ENCODE measurements around the gene TMEM139.

Gene TMEM139

DNA sequence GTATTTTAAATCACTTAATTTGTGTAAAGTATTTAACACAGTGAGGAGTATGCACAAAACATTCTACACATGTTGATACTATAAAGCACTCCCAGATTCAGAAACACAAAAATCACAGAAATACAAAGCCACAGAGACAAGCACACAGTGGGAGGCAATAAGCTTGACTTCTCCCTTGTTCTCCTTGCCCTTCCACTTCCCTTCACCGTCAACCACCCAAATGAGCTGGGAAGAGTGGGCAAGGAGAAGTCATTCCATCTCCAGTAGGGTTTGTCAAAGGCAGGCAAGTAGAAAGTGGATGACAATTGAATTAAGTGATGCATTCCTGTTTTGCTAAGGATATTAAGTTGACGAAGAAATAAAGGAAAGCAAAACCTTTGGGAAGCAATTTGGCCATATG, 4.2 kb upstream of the TMEM139 start:
- Histone ChIP-seq H3K23ac (ENCODE audit: low read length in 2 of 2) (no peak overlapping the region), H4K91ac (ENCODE audit: low read length) (no peak overlapping the region), H2BK120ac (ENCODE audit: low read depth, low read length) (no peak overlapping the region), H2AK5ac (ENCODE audit: low read length, severe bottlenecking) (no peak overlapping the region), H3K27me3 (ENCODE audit: control insufficient read depth in 1 of 2, insufficient read depth in 1 of 2, low read length in 2 of 2) (no peaks in the 10 kb centered on the region), H4K8ac (ENCODE audit: low read length) (no peak overlapping the region), H2BK15ac (ENCODE audit: low read depth, poor library complexity, severe bottlenecking) (no peak overlapping the region), H3K9ac (ENCODE audit: low read length) (no peak overlapping the region), H3K18ac (ENCODE audit: low read depth in 1 of 2, low read length in 2 of 2) (no peak overlapping the region), H3K4ac (ENCODE audit: low read depth in 1 of 2, low read length in 2 of 2) (no peak overlapping the region), H3K4me1 (ENCODE audit: control insufficient read depth, insufficient read depth, low read depth, low read length) (peaks cover 12% of the 10 kb centered on the region), H3K9me3 (ENCODE audit: control insufficient read depth, low read length) (no peaks in the 10 kb centered on the region), H2AFZ (ENCODE audit: low read depth, low read length) (no peak overlapping the region), H3K27ac (ENCODE audit: low read length, poor library complexity, severe bottlenecking) (no peak overlapping the region), H3K79me1 (replicated peaks; ENCODE audit: low read length, poor library complexity, severe bottlenecking) (no peaks in the 10 kb centered on the region), H3K14ac (ENCODE audit: low read length in 2 of 2) (no peak overlapping the region), H3K4me3 (ENCODE audit: insufficient read depth in 1 of 2, low read depth in 1 of 2, low read length in 2 of 2) (no peak overlapping the region), H2BK5ac (ENCODE audit: low read depth, low read length, poor library complexity, severe bottlenecking) (no peak overlapping the region), H3K36me3 (ENCODE audit: control insufficient read depth in 1 of 2, insufficient read depth in 2 of 2, low read depth in 1 of 2, low read length in 2 of 2) (no peaks in the 10 kb centered on the region), H3K4me2 (ENCODE audit: low read length, poor library complexity, severe bottlenecking) (no peak overlapping the region), H2BK12ac (ENCODE audit: low read length in 2 of 2) (no peak overlapping the region)
- WGBS: 75% methylated on average over 2 of the region's 2 CpGs
- no peak for DNase-seq

DNA sequence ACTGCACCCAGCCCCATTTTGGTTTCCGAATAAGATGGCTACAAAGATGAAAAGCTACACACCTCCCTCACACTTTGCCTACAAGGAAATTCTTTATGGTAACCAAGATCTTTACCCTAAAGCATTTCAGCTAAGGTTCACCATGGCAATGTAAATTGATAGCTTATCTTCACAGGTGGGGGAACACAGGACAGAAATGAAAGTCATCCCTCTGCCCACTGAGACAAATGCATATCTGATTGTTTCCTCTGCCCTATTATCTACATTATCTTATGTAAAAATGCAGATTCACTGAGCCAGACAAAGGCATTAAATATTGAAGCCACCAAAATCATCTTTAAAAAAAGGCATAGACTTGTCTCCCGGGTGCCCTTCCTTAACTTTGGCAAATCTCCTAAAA, 3.2 kb upstream of the TMEM139 start:
- Histone ChIP-seq H2BK12ac (ENCODE audit: low read length in 2 of 2) (no peak overlapping the region), H2AK5ac (ENCODE audit: low read length, severe bottlenecking) (no peak overlapping the region), H3K23ac (ENCODE audit: low read length in 2 of 2) (no peak overlapping the region), H2BK120ac (ENCODE audit: low read depth, low read length) (no peak overlapping the region), H3K9me3 (ENCODE audit: control insufficient read depth, low read length) (no peaks in the 10 kb centered on the region), H2BK5ac (ENCODE audit: low read depth, low read length, poor library complexity, severe bottlenecking) (no peak overlapping the region), H4K8ac (ENCODE audit: low read length) (no peak overlapping the region), H3K18ac (ENCODE audit: low read depth in 1 of 2, low read length in 2 of 2) (no peak overlapping the region), H3K4me3 (ENCODE audit: insufficient read depth in 1 of 2, low read depth in 1 of 2, low read length in 2 of 2) (no peak overlapping the region), H3K14ac (ENCODE audit: low read length in 2 of 2) (no peak overlapping the region), H4K91ac (ENCODE audit: low read length) (no peak overlapping the region), H3K79me1 (replicated peaks; ENCODE audit: low read length, poor library complexity, severe bottlenecking) (peaks cover 2% of the 10 kb centered on the region), H3K4ac (ENCODE audit: low read depth in 1 of 2, low read length in 2 of 2) (no peak overlapping the region), H3K27me3 (ENCODE audit: control insufficient read depth in 1 of 2, insufficient read depth in 1 of 2, low read length in 2 of 2) (no peaks in the 10 kb centered on the region), H3K4me2 (ENCODE audit: low read length, poor library complexity, severe bottlenecking) (no peak overlapping the region), H2BK15ac (ENCODE audit: low read depth, poor library complexity, severe bottlenecking) (no peak overlapping the region), H2AFZ (ENCODE audit: low read depth, low read length) (no peak overlapping the region), H3K9ac (ENCODE audit: low read length) (no peak overlapping the region), H3K36me3 (ENCODE audit: control insufficient read depth in 1 of 2, insufficient read depth in 2 of 2, low read depth in 1 of 2, low read length in 2 of 2) (no peaks in the 10 kb centered on the region), H3K27ac (ENCODE audit: low read length, poor library complexity, severe bottlenecking) (no peak overlapping the region), H3K4me1 (ENCODE audit: control insufficient read depth, insufficient read depth, low read depth, low read length) (peaks cover 16% of the 10 kb centered on the region)
- no peak for DNase-seq
- WGBS: 92% methylated on average over 2 of the region's 2 CpGs

DNA sequence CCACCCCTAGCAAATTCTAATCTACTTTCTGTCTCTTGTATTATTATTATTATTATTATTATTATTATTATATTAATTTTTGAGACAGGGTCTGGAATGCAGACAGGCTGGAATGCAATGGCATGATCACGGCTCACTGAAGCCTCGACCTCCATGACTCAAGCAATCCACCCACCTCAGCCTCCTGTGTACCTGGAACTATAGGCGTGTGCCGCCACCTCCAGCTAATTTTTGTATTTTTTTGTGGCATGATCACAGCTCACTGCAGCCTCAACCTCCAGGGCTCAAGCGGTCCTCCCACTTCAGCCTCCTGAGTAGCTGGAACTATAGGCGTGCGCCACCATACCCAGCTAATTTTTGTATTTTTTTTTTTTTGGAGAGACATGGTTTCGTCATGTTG, 2.6 kb upstream of the TMEM139 start:
- Histone ChIP-seq H3K4me3 (ENCODE audit: insufficient read depth in 1 of 2, low read depth in 1 of 2, low read length in 2 of 2) (no peak overlapping the region), H3K36me3 (ENCODE audit: control insufficient read depth in 1 of 2, insufficient read depth in 2 of 2, low read depth in 1 of 2, low read length in 2 of 2) (no peaks in the 10 kb centered on the region), H3K9me3 (ENCODE audit: control insufficient read depth, low read length) (no peaks in the 10 kb centered on the region), H2BK15ac (ENCODE audit: low read depth, poor library complexity, severe bottlenecking) (no peak overlapping the region), H3K27me3 (ENCODE audit: control insufficient read depth in 1 of 2, insufficient read depth in 1 of 2, low read length in 2 of 2) (no peaks in the 10 kb centered on the region), H2AK5ac (ENCODE audit: low read length, severe bottlenecking) (no peak overlapping the region), H3K14ac (ENCODE audit: low read length in 2 of 2) (no peak overlapping the region), H3K4me2 (ENCODE audit: low read length, poor library complexity, severe bottlenecking) (no peak overlapping the region), H4K91ac (ENCODE audit: low read length) (no peak overlapping the region), H3K4me1 (ENCODE audit: control insufficient read depth, insufficient read depth, low read depth, low read length) (peaks cover 16% of the 10 kb centered on the region), H3K9ac (ENCODE audit: low read length) (no peak overlapping the region), H2BK5ac (ENCODE audit: low read depth, low read length, poor library complexity, severe bottlenecking) (no peak overlapping the region), H4K8ac (ENCODE audit: low read length) (no peak overlapping the region), H3K18ac (ENCODE audit: low read depth in 1 of 2, low read length in 2 of 2) (no peak overlapping the region), H3K79me1 (replicated peaks; ENCODE audit: low read length, poor library complexity, severe bottlenecking) (peaks cover 2% of the 10 kb centered on the region), H2BK12ac (ENCODE audit: low read length in 2 of 2) (no peak overlapping the region), H3K4ac (ENCODE audit: low read depth in 1 of 2, low read length in 2 of 2) (no peak overlapping the region), H2AFZ (ENCODE audit: low read depth, low read length) (no peak overlapping the region), H3K27ac (ENCODE audit: low read length, poor library complexity, severe bottlenecking) (no peak overlapping the region), H3K23ac (ENCODE audit: low read length in 2 of 2) (no peak overlapping the region), H2BK120ac (ENCODE audit: low read depth, low read length) (no peak overlapping the region)
- DNase-seq: no peak
- WGBS: 95% methylated on average over 6 of the region's 8 CpGs

DNA sequence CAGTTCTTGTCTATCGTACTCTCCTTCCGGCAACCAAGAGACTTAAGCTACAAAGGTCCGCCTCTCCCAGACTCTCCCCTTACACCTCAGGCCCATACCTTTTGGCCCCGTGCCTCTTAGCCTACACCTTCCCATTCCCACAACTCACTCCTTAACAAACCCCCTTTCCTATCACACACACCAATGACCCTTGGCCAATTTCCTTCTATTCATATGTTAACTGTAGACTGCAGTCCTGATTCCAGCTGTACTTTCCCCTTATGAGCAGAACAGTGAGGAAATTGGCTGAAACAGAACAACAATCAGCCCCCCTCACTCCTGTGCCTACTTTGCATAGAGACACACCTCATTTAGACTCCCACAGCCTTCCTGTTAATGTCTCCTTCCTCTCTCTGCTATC, 1.4 kb upstream of the TMEM139 start:
- no peak overlapping the region for H2BK12ac ChIP-seq (ENCODE audit: low read length in 2 of 2)
- no peak overlapping the region for H3K27ac ChIP-seq (ENCODE audit: low read length, poor library complexity, severe bottlenecking)
- H3K9ac ChIP-seq (ENCODE audit: low read length): no peak overlapping the region
- no peak overlapping the region for H2BK120ac ChIP-seq (ENCODE audit: low read depth, low read length)
- peaks cover 20% of the 10 kb centered on the region for H3K4me1 ChIP-seq (ENCODE audit: control insufficient read depth, insufficient read depth, low read depth, low read length)
- H4K8ac ChIP-seq (ENCODE audit: low read length): no peak overlapping the region
- no peak overlapping the region for H3K4ac ChIP-seq (ENCODE audit: low read depth in 1 of 2, low read length in 2 of 2)
- no peak overlapping the region for H4K91ac ChIP-seq (ENCODE audit: low read length)
- no peak overlapping the region for H2BK5ac ChIP-seq (ENCODE audit: low read depth, low read length, poor library complexity, severe bottlenecking)
- no peak overlapping the region for H3K14ac ChIP-seq (ENCODE audit: low read length in 2 of 2)
- 79% methylated on average over 4 of the region's 4 CpGs for WGBS
- no peak overlapping the region for H2BK15ac ChIP-seq (ENCODE audit: low read depth, poor library complexity, severe bottlenecking)
- DNase-seq: no peak
- H3K23ac ChIP-seq (ENCODE audit: low read length in 2 of 2): no peak overlapping the region
- peaks cover 2% of the 10 kb centered on the region for H3K79me1 ChIP-seq (replicated peaks; ENCODE audit: low read length, poor library complexity, severe bottlenecking)
- H3K36me3 ChIP-seq (ENCODE audit: control insufficient read depth in 1 of 2, insufficient read depth in 2 of 2, low read depth in 1 of 2, low read length in 2 of 2): no peaks in the 10 kb centered on the region
- no peak overlapping the region for H3K18ac ChIP-seq (ENCODE audit: low read depth in 1 of 2, low read length in 2 of 2)
- no peak overlapping the region for H2AFZ ChIP-seq (ENCODE audit: low read depth, low read length)
- no peak overlapping the region for H3K4me2 ChIP-seq (ENCODE audit: low read length, poor library complexity, severe bottlenecking)
- H3K27me3 ChIP-seq (ENCODE audit: control insufficient read depth in 1 of 2, insufficient read depth in 1 of 2, low read length in 2 of 2): no peaks in the 10 kb centered on the region
- no peaks in the 10 kb centered on the region for H3K9me3 ChIP-seq (ENCODE audit: control insufficient read depth, low read length)
- no peak overlapping the region for H3K4me3 ChIP-seq (ENCODE audit: insufficient read depth in 1 of 2, low read depth in 1 of 2, low read length in 2 of 2)
- no peak overlapping the region for H2AK5ac ChIP-seq (ENCODE audit: low read length, severe bottlenecking)
